Left cardiac atrium (tissue), 4 donors: ENCODE measurements around the gene LTB4R. TPM values are rescaled to one million over a fixed set of nuclear protein-coding genes. Genes with fewer than 3 reads are reported as not detected.

ENCODE experiments used
- ATAC-seq, 2 donors: fragments of 200-7000 bp; cut with Tn5 transposase; one replicate each; pipeline ENCODE4 v1.9.1; 2020; ENCODE audit warnings: mild to moderate bottlenecking in 2 of 2, moderate library complexity in 2 of 2
- DNase-seq: peaks from one replicate; pipeline ENCODE4 v3.0.0-alpha.2; 2020
- intact Hi-C, 2 donors: fragments of 100-400 bp; cut with DNase I; formaldehyde crosslinking; loops; one replicate each; pipeline versions ENCODE4 v1.14.1 to v1.15.1; 2022 to 2023
- long read RNA-seq: library from polyadenylated mRNA; unstranded; transcript quantifications from one replicate; pipeline ENCODE4 v2.0.0, GENCODE V29; 2021
- total RNA-seq, 2 donors: library from RNA; stranded (reverse); fragmentation: NEBNext Ultra II Directional; extraction: Animal tissue kit (Norgen Biotek cat#: 25700); gene quantifications; one replicate each; pipeline ENCODE4 v1.2.1, GENCODE V29; 2021
- donor health status: DM: no; HTN: yes; CAD: no.
- donor health status: DM: no; HTN: yes; CAD: no; lungs with severe emphysema.
- donor health status: DM: yes; HTN: yes; CAD: no.
- donor health status: Dilated cardiomyopathy.

LTB4R gene
- total RNA-seq, result 1 to 10 TPM; 2.8 to 3.2 TPM
- long read RNA-seq, transcript LTB4R-201 (2 exons, 1,616 nt), result major isoform, 5 of 6 reads
- long read RNA-seq, partial matches to known transcripts, result 0 of 6 reads
- long read RNA-seq, other reads (novel, unspliced or antisense), result 1 of 6 reads

DNA sequence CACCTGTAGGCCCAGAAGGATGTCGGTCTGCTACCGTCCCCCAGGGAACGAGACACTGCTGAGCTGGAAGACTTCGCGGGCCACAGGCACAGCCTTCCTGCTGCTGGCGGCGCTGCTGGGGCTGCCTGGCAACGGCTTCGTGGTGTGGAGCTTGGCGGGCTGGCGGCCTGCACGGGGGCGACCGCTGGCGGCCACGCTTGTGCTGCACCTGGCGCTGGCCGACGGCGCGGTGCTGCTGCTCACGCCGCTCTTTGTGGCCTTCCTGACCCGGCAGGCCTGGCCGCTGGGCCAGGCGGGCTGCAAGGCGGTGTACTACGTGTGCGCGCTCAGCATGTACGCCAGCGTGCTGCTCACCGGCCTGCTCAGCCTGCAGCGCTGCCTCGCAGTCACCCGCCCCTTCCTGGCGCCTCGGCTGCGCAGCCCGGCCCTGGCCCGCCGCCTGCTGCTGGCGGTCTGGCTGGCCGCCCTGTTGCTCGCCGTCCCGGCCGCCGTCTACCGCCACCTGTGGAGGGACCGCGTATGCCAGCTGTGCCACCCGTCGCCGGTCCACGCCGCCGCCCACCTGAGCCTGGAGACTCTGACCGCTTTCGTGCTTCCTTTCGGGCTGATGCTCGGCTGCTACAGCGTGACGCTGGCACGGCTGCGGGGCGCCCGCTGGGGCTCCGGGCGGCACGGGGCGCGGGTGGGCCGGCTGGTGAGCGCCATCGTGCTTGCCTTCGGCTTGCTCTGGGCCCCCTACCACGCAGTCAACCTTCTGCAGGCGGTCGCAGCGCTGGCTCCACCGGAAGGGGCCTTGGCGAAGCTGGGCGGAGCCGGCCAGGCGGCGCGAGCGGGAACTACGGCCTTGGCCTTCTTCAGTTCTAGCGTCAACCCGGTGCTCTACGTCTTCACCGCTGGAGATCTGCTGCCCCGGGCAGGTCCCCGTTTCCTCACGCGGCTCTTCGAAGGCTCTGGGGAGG, at the start of gene LTB4R:
TSS of gene LTB4R (plus strand) at position 857 of the 959 bp plus-strand sequence. CDS start 4,150 bp downstream, outside the sequence.
- intact Hi-C loops, result no loop called here
- ATAC-seq (peak; percentile 87 to 90), DNase-seq (peak; percentile 82)

DNA sequence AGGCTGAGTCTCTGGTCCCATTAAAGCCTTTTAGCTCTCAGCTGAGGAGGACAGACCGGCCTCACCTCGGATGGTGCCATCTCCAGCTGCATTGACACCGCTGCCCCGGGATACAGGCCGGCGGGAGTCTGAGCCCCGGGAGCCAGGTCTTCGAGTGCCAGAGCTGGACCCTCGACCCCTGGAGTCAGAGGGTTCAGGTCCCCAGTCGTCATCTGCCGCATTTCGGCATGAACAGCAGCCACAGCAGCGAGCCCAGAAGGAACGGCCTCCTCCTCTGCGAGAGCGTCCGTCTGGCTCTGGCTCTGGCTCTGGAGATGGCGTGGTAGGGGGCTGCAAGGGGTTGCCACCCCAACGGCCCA, 49.4 kb upstream of the LTB4R start:
- ATAC-seq (no peak), DNase-seq (peak; percentile 17)

GRCh38 chr14:24262821-24263733, 48.2 kb upstream of the LTB4R start, which contains the start of gene TGM1:
TGM1 (minus strand) TSS chr14:24263177; CDS start chr14:24262352, 825 bp downstream.
- peak; percentile 27 to 29 for ATAC-seq
- intact Hi-C loops, result no loop called here
- peak; percentile 19 for DNase-seq

More for the DNA sequence above, 49.4 kb upstream of the LTB4R start:
- intact Hi-C loops, result no loop called here

DNA sequence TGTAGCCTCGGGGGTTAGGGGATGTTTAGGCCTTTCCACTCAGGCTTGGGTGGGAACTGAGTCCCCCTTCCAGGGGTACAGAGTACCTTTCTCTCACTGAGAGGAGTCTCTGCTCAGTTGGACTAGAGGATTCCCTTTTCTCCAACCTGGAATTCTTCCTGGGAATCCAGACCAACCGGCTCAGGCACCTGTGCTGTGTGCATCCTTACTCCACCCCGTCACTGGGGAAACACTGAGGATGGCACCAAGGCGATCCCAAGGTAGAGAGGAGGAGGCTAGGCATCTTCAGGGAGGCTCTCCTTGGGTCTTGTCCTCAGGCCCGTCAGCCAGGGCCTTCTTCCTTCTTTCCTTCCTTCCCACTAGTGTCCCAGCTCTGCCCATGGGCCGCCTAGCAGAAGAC, 47.5 kb upstream of the LTB4R start:
- ATAC-seq (no peak), DNase-seq (peak; percentile 9)
- intact Hi-C loops, result no loop called here

GRCh38 chr14:24264298-24264697, 47.0 kb upstream of the LTB4R start:
- peak; percentile 38 to 49 for ATAC-seq
- peak; percentile 26 for DNase-seq
- intact Hi-C loops, result no loop called here

GRCh38 chr14:24266344-24267244, 44.7 kb upstream of the LTB4R start:
- intact Hi-C loops, result no loop called here
- ATAC-seq (no peak), DNase-seq (peak; percentile 7)

DNA sequence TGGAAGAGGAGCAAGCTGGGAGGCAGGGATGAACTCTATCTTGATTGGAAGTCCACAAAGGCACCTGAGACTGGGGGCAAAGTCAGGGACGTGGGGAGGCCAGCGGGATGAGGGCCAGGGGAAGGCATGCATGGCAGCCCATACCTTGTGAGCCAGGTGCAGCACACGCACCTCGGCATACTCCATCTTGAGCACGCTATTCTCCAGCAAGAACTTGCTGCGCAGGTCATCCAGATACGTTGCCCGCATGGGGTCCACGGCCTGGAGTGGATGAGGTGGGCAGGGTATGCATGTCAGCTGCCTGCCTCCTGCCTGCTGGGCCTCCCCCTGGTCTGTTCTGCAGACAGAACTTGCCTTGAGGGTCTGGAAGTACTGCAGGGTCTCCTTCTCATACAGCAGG, 43.8 kb upstream of the LTB4R start:
- intact Hi-C loops, result no loop called here
- ATAC-seq, result no peak

DNA sequence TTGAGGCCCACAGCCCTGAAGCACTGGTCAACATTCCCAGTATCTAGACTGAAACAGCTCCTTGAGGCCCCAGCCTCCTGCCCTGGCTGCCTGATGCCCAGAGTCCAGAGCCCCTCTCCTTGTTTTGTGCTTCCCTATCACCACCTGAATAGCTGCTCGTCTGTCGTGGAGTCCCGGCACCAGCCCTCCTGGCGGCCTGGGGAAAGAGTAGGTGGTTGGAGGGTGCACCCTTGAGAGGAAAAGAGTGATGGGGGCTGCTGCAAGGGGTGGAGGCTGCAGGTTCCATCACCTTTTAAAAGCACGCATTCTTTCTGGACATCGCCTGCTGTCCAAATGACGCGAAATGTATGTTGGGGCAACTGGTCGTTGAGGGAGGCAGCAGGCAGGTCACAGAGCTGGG, 43.1 kb upstream of the LTB4R start:
- ATAC-seq (no peak), DNase-seq (peak; percentile 10)
- intact Hi-C loops, result no loop called here

More for the DNA sequence above, 43.8 kb upstream of the LTB4R start:
- DNase-seq, result peak; percentile 10

GRCh38 chr14:24269368-24269767, 41.9 kb upstream of the LTB4R start:
- DNase-seq (no peak), ATAC-seq (no peak)
- intact Hi-C loops, result no loop called here

- DNase-seq (no peak), ATAC-seq (no peak)
- intact Hi-C loops, result no loop called here
These were observed 41.3 kb upstream of the LTB4R start for GRCh38 chr14:24269910-24270536.

GRCh38 chr14:24270537-24271133, 40.7 kb upstream of the LTB4R start:
- intact Hi-C loops, result no loop called here
- no peak for ATAC-seq
- DNase-seq, result no peak

- intact Hi-C loops, result no loop called here
- peak; percentile 91 to 98 for ATAC-seq
- DNase-seq, result peak; percentile 88
These were observed 40.0 kb upstream of the LTB4R start, which contains the start of gene RABGGTA for GRCh38 chr14:24271134-24271833. RABGGTA (minus strand) TSS chr14:24271597; CDS start chr14:24271115, 482 bp downstream.

- ATAC-seq, result no peak
- intact Hi-C loops, result no loop called here
These were observed 39.5 kb upstream of the LTB4R start for GRCh38 chr14:24271834-24272263.

DNA sequence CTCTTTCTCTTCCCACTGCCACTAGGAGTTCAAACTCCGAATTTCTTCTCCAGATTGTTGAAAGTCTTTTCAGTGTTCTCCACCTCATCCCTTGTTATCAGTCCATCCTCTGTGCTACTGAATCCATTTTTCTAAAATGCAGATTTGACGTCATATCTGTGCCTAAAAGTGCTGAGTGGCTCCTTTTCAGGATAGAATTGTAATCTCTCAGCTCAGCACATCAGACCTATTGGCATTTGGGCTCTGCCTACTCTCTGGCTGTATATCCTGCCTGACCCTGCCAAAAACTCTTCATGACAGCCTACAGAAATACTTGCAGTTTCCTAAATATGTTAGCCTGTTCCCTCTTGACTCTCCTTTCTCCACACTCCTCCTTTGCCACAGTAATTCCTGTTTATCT, 38.8 kb upstream of the LTB4R start:
- DNase-seq, result no peak
- intact Hi-C loops, result no loop called here
- ATAC-seq, result peak in 1 of 2 donors; percentile 18

More at GRCh38 chr14:24271834-24272263, 39.5 kb upstream of the LTB4R start:
- DNase-seq, result no peak

- DNase-seq (no peak), ATAC-seq (no peak)
- intact Hi-C loops, result no loop called here
These were observed 37.8 kb upstream of the LTB4R start for GRCh38 chr14:24273422-24273998.

GRCh38 chr14:24274101-24274543, 37.2 kb upstream of the LTB4R start:
- ATAC-seq, result peak in 1 of 2 donors; percentile 46
- no peak for DNase-seq
- intact Hi-C loops, result no loop called here
